ENCODE measurements around the gene PTCRA.
A peak's percentile ranks its signal among the peaks of the same experiment; 100 is the strongest.
"Not testable (repeated sequence)": the region's sequence is repeated elsewhere in the genome, so short reads cannot be mapped to it uniquely, and the experiment has no call there.

PTCRA gene

DNA sequence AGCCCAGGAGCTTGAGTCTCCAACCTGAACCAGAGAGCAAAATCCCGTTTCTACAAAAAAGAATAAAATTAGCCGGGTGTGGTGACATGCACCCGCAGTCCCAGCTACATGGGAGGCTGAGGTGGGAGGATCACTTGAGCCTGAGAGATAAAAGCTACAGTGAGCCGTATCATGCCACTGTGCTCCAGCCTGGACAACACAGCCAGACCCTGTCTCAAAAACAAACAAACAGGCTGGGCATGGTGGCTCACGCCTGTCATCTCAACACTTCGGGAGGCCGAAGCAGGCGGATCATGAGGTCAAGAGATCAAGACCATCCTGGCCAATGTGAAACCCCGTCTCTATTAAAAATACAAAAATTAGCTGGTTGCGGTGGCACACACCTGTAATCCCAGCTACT lies 11.4 kb upstream of the PTCRA start:
- no peak for DNase-seq

DNA sequence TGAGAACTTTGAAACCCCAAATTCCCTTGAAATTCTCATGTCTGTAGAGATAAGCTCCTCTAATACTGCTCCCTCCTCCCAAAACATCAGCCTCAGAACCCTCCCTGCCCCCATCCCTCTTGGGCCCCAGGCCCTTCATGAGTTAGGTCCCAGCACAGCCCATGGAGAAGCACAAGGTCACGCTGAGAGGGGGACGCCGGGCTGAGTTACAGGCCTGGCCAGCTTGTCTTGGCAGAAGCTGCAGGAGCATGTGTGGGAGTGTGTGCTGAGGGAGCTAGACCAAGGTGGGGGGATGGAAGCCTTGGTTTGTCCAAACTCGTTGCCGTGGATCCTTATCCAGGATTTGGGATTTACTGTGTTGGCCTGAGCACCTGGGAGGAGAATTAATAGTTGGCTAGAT lies 8.5 kb upstream of the PTCRA start:
- no peak for DNase-seq

DNA sequence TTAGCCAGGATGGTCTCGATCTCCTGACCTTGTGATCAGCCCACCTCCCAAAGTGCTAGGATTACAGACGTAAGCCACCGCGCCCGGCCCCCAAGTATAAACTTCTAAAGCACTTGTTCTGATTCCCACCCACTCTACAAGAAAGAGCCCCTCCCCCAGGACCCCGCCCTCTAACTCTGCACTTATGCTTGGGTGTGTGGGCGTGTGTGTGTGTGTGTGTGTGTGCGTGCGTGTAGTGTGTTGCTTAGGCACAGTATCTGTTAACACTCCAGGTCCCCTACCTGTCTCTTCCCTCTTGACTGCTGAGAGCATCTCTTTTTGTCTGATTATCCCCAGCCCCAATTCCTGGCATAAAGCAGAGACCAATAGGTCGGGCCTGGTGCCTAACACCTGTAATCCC lies 6.0 kb upstream of the PTCRA start:
- no peak for DNase-seq

DNA sequence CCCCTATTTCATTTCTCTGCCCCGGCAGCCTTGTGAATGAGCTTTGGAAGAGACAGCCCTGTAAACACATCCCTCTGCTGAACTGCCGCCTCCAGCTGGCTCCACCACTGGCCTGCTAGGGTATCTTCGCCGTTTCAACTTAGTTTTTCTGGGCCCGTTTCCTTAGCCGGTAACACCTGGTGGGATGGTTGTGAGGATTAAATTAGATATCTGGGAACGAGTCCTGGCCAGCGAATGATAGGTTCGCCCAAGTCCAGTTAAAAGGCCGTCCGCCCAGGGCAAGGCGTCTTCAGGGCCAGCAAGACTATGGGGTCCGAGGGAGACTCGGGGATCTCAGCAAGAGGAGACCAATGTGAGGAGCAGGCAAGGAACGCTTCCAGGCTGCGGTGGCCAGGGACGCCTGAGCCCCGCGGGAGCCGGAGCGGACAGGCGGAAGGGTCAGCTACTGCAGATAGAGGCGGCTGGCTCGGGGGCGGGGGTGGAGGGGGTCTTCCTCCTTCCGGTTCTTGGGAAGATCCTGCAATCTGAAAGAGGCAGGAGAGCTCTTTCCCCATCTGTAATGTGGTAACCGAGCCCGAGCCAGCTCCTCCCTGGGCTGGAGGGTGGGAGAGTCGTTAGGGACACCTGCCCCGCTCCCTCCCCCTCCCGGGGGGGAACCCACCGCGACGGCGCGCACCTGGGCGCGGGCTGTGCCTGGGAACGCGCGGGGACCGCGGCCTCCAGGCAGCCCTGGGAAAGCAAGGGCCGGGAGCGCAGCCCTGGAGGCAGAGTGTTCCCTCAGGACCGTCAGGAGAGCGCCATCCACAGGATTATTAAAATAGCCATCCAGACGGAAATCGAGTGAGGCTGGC lies 4.5 kb upstream of the PTCRA start:
- DNase-seq = peak; percentile 7 to 66

DNA sequence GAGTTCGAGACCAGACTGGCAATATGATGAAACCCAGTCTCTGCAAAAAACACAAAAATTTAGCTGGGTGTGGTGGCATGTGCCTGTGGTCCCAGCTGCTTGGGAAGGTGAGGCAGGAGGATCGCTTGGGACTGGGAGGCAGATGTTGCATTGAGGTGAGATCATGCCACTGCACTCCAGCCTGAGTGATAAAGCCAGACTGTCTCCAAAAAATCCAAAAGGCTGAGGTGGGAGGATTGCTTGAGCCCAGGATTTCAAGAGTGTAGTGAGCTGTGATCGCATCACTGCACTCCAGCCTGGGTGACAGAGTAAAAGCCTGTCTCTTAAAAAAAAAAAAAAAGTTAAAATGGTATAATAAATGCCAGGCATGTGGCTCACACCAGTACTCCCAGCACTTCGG lies 1.3 kb upstream of the PTCRA start:
- DNase-seq = no peak

DNA sequence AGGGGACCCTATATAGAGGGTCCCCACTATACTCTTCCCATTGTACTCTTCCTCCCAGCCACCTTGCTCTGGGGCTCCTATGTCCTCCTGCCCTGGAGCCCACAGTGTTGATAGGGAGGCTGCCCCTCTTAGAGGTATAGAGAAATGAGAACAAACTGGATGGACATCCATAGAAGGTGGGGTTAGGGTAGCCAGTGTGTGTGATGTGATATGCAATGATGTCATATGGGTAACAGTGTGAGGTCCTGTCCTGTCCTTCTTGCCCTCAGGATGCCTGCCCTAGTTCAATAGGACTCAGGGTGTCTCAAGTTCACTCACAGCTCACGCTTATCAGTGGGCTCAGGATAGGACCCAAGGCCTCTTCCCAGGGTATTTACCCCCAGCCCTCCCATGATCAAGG lies 435 bp downstream of the PTCRA start:
- no peak for DNase-seq

DNA sequence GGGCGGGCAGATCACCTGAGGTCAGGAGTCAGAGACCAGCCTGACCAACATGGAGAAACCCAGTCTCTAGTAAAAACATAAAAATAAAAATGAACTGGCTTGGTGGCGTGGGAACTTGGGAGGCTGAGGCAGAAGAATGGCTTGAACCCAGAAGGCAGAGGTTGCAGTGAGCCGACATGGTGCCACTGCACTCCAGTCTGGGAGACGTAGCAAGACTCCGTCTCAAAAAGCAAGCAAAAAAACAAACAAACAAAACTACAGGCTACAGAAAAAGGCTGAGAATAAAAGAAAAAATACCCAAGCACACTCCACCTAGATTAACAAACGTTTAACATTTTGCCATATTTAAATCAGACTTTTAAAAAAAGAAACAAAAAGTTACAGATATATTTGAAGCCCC lies 5.9 kb downstream of the PTCRA start:
- no peak for DNase-seq

DNA sequence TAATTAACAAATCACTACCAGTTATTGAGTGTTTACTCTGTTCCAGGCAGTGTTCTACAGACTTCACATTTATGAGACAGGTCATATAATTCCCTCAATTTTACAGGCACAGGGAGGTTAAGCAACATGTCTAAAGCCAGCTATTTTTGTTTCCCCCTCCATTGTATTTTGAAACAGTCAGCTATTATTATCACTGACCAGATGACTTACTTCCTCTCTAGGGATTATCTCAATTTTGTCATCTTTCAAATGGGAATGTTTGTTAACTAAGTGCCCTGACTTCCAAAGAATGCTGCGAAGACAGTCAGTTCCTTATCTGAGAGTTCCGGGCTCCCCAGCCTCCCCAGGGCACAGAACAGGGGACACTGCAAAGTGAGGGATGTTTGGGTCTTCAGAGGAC lies 7.8 kb downstream of the PTCRA start:
- DNase-seq = no peak

DNA sequence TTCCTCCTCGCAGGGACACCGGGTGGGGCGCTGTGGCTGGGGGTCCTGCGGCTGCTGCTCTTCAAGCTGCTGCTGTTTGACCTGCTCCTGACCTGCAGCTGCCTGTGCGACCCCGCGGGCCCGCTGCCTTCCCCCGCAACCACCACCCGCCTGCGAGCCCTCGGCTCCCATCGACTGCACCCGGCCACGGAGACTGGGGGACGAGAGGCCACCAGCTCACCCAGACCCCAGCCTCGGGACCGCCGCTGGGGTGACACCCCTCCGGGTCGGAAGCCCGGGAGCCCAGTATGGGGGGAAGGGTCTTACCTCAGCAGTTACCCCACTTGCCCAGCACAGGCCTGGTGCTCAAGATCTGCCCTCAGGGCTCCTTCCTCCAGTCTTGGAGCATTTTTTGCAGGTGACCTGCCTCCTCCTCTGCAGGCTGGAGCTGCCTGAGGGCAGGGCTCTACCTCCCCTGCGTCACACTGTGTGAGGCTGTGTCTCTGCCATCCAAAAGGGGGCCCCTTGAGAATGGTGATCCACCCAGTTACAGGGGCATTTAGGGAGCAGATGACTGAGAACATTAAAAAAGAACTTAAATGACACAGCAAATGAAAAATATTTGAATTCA lies 9.5 kb downstream of the PTCRA start:
- no peak for DNase-seq

DNA sequence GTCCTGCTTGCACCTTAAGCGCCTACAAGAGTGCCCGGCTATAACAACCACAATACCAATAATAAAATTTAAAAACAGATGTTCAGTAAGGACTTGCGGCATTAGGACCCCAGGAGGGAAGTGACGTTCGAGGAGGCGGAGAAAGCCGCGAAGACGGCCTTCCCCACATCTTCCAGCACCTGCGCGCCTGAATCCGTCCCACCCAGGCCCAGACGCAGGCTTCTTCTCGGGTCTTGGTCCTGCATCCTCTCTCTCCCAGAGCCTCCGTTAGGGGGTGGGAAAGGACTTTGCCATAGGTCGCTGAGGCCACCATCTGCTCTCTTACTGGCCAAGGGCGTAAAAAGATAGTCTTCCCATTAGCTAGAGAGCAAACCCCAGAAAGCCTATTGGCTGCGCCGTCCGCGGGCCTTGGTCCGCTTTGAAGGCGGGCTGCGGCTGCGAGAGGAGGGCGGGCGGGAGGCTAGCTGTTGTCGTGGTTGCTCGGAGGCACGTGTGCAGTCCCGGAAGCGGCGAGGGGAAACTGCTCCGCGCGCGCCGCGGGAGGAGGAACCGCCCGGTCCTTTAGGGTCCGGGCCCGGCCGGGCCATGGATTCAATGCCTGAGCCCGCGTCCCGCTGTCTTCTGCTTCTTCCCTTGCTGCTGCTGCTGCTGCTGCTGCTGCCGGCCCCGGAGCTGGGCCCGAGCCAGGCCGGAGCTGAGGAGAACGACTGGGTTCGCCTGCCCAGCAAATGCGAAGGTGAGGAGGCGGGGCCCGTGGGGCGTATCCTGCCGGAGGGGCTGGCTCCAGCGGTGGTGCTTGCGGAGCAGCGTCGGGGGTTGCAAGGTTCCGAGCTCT lies 13.3 kb downstream of the PTCRA start, which contains the start of gene CNPY3:
TSS of gene CNPY3 (plus strand) at position 495 of the 835 bp plus-strand sequence. CDS start at position 586, 91 bp downstream.
- DNase-seq = peak; percentile 96 to 98

DNA sequence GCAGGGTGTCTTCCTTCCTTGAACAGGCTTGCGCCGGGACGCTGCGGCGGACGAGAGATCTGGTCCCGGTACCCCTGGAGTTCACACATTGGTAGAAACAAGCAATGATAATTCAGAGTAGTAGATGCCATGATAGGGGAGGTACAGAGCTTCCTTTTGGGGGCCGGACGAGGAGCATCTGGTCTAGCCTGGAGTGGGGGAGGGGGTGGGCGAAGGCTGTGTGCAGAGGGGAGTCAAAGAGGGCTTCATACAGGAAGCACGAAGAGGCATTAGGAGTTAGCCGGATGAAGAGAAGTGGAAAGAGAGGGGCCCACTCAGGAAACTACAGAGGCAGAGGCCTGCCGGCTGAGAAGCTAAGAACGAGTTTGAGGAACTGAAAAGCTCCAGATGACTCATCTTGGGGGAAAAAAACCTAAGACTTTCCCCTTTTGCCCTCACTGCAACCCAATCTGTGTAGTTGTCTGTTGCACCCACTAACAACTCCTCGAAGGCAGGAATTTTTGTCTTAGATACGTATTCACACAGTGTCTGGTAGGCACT lies 14.0 kb downstream of the PTCRA start:
- peak in 1 of 2 experiments; percentile 75 for DNase-seq

DNA sequence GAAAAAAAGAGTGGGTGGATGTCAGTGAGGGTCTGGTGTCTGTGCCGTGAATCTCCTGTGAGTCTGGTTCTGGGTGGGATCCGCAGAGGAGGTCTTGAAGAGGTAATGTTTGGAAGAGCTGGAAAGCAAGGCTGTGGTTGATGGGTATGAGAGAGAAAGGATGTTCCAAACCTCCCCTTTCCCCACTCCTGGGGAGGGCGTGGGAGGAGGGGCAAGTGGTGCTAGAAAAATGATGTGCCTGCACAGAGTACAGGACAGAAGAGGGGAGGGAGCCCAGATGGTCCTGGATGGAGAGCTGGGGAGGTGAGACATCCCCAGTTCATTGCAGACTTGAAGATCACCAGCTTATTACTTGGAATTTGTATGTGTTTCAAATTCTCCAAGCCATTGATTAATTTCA lies 16.6 kb downstream of the PTCRA start:
- DNase-seq = no peak

DNA sequence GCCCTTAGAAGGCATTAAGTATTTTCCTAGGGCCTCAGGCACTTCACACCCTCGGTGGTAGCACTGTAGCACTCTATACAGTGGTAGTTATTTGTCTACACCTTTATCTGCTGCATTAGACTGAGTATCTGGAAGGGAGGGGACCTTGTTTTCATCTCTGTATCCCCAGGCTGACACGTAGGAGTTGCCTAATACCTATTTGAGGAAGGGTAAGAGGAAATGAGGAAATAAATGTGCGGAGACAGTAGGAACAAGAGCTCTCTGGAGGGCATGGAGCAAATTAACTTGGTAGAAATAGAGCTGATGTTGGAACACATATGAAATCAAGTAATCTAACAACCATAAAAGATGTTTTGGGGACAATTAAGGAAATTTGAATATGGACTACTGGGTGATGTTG lies 17.4 kb downstream of the PTCRA start:
- DNase-seq = no peak

DNA sequence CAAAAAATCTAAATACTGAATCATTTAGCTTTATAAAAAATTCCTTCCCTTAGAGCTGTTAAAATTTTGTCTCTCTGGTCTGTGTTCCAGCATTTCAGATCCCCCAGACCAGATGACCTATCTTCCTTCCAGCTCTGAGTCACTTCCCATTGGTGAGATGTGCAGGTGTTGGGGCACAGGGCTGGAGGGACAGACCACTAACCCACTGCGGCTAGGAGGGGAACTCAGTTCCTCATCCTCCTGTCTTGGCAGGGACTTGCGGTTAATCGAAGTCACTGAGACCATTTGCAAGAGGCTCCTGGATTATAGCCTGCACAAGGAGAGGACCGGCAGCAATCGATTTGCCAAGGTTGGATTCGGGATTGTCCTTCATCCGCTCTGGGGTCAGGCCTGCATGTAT lies 19.5 kb downstream of the PTCRA start:
- no peak for DNase-seq

DNA sequence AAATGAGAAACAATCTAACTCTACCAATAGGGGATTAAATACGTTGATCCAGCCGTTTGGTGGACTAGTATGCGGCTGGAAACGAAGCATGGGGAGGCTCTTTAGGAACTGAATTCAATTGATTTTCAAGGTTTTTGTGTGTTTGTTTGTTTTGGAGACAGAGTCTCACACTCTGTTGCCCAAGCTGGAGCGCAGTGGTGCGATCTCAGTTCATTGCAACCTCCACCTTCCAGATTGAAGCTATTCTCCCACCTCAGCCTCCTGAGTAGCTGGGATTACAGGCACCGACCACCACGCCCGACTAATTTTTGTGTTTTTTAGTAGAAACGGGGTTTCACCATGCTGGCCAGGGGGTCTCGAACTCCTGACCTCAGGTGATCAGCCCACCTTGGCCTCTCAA lies 20.5 kb downstream of the PTCRA start:
- DNase-seq = no peak

DNA sequence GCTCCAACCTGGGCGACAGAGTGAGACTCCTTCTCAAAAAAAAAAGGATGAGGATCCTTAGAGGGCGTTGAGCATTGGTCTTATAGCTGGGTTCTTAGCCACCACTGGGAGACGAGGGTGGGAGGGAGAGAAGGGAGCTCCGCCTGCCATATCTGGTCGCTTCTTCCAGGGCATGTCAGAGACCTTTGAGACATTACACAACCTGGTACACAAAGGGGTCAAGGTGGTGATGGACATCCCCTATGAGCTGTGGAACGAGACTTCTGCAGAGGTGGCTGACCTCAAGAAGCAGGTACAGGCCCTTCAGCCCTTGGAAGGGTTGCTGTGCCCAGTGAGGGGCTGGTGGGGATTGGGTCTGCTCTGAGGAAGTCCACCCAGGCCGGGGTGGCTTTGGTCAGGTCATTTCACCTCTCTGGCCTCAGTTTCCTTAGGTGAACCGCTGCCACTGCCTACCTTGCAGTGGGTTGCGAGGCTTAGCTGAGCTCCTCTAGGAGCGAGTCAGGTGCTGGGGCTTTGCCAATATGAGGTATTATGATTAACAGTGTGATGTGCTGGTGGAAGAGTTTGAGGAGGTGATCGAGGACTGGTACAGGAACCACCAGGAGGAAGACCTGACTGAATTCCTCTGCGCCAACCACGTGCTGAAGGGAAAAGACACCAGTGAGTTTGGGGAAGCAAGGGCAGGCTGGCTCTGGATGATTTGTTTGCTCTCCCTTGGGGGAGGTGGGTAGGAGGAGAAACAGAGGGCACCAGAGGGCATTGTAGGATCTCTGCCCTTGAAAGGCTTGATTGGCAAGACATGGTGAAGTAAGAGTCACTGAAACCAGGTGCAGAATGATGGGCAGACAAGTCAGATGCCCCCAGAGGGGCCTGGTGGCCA lies 21.9 kb downstream of the PTCRA start:
- DNase-seq = no peak

DNA sequence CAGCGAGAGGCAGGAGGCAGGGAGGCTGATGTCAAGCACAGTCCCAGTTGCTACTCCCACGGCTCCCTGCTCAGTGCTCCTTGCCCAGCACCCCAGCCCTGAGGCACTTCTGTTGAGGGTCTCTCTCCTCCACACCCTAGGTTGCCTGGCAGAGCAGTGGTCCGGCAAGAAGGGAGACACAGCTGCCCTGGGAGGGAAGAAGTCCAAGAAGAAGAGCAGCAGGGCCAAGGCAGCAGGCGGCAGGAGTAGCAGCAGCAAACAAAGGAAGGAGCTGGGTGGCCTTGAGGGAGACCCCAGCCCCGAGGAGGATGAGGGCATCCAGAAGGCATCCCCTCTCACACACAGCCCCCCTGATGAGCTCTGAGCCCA lies 22.6 kb downstream of the PTCRA start:
- no peak for DNase-seq

DNA sequence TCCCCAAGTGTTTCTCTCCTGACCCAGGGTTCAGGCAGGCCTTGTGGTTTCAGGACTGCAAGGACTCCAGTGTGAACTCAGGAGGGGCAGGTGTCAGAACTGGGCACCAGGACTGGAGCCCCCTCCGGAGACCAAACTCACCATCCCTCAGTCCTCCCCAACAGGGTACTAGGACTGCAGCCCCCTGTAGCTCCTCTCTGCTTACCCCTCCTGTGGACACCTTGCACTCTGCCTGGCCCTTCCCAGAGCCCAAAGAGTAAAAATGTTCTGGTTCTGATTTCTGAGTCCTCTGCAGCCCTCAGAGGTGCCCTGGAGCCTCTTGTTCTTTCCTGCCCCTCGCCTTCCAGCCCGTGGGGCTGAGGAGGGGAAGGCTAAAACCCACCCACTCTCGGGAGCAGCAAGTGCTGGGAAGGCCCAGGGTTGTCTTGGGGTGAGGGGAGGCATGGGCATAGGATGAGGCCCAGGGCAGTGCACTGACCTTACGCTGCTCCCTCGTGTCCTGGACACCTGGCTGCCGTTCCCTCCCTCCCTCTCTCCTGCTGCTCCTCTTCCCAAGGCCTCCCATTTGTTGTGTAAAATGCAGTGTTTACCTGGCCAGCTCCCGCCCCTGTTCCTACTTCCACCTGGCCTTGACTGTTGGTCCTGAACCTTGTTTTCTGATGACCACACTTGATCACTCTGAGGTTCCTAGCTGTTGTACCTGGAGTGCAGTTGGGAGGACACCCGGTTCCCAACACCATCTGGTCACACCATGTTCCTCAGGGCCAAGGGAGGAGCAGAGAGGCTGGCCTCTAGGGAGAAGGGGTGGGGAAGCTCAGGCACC lies 23.3 kb downstream of the PTCRA start:
- DNase-seq = no peak

DNA sequence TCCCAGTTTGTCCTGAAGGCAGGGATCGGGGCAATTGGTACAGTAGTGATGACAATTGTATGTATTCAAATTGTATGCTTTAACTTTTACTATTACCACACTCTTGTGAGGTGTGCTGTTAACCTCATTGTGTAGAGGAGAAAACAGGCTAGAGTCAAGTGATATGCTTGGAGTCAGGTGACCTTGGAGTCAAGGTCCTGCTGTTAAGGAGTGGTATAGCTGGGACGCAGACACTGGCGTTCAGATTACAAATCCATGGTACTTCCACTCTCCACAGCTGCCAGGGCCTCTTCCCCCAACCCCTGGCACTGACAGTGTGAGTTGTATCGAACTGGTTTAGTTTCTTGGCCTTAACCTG lies 23.9 kb downstream of the PTCRA start:
- DNase-seq = no peak

DNA sequence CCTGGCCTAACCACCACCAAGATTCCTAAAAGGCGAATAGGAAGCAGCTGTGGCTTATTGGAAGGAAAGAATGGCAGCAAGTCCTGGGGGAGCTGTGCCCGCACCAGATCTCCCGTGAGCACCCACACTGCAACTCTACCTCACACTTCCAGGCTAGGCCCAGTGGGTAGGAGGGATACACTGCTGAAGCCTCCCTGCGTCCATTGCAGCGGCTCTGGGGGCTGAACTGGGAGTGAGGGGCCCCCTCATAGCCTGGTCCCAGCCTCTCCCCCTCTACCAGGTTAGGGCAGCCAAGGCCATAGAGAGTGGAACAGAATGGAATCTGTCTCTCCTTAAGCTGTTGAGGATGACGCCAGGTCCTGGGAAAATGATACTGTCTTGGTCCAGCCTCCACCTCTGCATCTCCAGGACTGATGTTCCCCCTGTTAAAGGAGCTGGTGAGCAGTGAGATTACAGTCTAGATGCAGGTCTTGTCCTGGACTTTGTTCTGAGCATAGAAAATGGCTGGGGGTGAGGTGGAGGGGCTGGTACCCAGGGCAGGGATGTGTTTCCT lies 24.7 kb downstream of the PTCRA start:
- no peak for DNase-seq

DNA sequence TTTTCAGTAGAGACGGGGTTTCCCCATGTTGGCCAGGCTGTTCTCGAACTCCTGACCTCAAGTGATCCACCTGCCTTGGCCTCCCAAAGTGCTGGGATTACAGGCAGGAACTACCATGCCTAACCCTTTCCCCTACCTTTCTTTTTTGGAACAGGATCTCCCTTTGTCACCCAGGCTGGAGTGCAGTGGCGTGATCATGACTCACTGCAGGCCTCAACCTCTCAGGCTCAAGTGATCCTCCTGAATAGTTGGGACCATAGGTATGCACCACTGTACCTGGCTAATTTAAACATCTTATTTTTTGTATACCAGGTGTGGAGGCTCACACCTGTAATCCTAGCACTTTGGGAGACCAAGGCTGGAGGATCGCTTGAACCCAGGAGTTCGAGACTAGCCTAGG lies 25.5 kb downstream of the PTCRA start:
- not testable (repeated sequence) for DNase-seq
